GM11168 (cell line): Measurements from ENCODE around the gene NOL3.

Experiments
- in situ Hi-C: fragments of 300-500 bp; cut with MboI; formaldehyde crosslinking; loops from one replicate; pipeline ENCODE4 v1.12.0; 2022; ENCODE audit warnings: low sequenced_read_pairs; ENCODE audit not compliant: unreplicated experiment

NOL3 gene

DNA sequence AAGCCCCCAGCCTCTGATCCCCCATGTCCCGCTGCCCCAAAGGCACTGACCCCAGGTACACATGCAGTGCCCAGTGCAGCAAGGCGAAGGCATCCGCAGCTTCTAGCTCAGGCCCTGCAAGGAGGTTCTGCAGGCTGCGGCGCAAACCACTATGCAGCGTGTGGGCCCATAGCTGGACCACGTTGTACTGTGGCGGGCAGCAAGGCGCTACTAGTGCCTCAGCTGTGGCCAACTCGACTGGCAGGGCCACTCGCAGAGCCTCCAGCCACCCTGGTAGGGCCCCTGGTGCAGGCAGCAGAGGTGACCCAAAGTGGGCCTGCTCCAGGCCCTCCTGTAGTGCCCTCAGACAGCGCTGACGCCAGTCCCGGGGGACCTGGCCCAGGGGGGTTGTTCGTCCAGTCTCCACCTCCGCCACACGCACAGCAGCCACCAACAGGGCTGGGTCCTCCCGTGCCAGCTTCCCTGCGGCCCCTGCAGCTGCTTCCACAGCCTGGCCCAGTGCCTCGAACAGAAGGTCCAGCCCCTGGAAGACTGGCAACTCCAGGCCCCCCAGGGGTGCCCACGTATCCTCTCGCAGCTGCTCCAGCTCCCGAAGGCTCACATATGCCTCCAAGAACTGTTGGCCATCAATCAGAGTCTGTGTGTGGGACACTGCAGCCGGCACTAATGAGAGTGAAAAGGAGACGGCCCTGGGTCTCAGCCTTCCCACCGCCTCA lies 17.0 kb downstream of the NOL3 start:
- in situ Hi-C loops, result no loop called here

DNA sequence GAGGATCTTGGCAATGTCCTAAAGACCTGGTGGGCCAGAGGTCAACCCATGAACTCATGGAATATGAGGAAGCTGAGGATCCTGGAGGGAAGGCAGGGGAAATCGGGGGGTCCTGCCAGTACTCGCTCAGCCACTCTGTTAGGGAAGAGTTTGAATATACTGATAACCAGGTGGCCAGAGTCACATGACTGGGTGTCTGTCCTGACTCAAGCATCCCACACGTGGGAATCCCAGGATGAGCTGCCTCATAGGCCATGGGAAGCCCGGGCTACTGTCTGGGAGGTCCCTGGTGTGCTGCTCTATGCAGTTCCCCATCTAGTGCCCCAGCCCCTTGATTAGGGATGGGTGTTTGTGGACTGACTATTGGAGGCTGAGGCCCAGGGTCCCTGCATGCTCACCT lies 18.0 kb downstream of the NOL3 start:
- in situ Hi-C loops, result no loop called here

DNA sequence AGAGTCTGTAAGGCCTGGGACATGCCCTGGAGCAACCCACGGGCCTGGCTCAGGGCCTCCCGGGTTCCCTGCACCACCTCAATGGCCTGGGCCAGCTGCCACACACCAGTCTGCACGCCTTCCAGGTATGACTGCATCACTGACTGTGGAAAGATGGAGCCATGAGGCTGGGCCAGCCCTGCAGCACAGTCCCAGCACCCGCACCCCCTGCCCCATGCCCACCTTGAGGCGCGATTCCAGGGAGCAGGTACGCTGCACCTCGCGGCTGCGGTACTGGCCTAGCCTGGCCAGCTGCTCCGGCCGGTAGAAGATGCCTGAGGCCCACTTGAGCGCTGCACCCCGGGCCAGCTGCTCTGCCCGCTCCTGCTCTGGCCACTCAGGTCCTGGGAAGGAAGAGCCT lies 18.5 kb downstream of the NOL3 start:
- in situ Hi-C loops, result no loop called here

DNA sequence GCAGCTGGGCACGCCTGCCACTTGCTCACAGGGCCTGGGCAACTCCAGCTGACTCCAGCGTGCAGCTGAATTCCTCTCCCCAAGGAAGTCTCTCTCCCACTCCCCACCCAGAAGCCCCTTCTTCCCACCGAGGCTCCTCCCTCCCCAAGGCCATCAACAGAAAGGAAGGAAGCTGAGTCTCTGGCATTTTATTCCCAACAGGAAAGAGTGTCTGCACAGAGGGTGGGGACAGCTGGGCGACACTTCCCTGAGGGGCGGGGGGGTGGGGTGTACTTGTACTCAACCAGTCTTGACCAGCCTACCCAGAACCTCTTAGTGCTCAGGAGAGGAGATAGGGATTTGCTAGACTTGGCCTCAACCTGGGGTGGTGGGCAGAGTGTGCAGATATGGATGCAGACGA lies 19.7 kb downstream of the NOL3 start, which contains the start of gene EXOC3L1:
Gene EXOC3L1, minus strand, starts transcription at position 96 of the 400 bp plus-strand sequence. CDS start 460 bp downstream, outside the sequence.
- in situ Hi-C loops, result no loop called here

DNA sequence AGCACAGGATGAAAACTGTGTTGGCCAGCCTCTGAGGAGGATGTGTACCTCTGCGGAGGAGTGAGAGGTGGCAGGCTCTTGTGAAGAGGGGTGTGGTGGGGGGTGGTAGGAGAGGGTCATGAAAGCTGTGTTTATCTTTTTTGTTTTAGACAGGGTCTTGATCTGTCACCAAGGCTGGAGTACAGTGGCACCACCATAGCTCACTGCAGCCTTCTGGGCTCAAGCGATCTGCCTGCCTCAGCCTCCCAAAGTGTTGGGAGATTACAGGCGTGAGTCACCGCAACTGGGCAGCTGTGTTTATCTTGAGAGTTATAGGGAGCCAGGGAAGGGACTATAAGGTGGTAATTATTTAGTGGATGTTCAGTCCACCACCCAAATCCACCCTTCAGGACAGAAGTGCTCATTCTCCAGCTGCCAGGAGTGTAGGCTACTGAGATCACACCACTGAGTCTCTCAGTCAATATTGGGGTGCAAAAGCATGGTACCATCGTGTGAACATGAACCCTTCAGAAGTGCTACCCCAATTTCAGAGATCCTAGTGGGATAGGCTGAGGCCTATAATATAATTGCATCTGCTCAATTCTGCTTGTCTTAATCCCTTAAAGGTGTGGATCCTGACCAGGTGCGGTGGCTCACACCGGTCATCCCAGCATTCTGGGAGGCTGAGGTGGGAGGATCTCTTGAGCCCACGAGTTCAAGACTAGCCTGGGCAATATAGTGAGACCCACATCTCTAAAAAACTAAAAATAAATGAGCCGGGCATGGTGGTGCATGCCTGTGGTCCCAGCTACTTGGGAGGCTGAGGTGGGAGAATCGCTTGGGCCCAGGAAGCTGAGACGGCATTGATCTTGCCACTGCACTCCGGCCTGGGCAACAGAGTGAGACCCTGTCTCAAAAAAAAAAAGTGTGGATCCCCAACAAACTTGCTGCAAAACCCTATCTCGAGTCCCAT lies 20.4 kb downstream of the NOL3 start:
- in situ Hi-C loops, result no loop called here

DNA sequence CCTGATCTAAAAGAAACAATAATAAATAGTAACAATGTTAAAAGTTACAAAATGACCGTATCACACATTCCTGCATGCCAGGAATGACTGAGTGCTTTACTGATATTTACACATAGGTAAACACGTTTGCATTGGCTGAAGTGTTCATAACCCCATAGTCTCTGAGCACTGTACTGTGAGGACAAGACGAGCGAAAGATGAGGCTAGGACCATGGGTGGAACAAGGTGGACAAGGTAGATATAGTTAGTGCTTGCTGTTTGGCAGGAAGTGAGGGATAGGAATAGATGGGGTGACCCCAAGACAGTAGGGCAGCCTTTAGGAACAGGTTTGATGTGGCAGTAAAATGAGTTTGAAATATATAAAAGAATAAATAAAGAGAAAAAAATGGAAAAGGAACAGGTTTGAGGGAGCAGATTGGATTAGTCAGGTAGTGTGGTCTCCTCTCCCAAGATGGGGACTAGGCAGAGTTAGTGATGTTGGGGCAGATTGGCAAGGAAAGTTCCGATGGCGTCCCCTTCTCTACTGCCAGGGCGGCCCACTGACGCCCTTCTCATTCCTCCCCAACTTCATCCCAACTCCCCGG lies 21.2 kb downstream of the NOL3 start:
- in situ Hi-C loops, result no loop called here

DNA sequence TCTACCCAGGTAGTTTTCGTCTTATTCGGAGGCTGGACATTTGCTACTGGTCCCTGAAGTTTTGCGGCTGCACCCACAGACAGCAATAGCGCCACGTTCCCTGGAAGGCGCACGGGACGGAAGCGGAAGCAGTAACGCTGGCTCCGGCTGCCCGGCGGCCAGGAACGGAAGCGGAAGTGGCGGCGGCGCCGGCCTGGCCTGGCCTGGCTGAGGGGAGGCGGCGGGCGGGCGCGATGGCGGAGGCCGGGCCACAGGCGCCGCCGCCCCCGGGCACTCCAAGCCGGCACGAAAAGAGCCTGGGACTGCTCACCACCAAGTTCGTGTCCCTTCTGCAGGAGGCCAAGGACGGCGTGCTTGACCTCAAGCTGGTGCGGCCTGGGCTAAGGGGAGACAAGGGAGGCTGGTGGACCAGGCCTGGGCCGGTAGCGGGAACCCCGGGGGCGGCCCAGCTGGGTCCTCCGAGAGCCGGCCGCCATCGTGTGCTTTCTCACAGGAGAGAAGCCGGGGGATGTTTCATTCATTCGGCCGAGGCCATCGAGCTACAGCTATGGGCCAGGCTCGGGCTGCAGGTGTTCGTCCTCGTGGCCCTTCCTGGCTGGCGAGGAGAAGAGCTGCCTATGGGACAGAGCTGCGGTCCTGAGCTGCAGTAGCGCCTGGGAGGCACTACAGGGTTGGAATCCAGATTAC lies 21.8 kb downstream of the NOL3 start, which contains the start of gene E2F4:
Gene E2F4, plus strand, starts transcription at position 161 of the 687 bp plus-strand sequence. Its CDS starts 73 bp downstream, at position 234.
- in situ Hi-C loops, result no loop called here

DNA sequence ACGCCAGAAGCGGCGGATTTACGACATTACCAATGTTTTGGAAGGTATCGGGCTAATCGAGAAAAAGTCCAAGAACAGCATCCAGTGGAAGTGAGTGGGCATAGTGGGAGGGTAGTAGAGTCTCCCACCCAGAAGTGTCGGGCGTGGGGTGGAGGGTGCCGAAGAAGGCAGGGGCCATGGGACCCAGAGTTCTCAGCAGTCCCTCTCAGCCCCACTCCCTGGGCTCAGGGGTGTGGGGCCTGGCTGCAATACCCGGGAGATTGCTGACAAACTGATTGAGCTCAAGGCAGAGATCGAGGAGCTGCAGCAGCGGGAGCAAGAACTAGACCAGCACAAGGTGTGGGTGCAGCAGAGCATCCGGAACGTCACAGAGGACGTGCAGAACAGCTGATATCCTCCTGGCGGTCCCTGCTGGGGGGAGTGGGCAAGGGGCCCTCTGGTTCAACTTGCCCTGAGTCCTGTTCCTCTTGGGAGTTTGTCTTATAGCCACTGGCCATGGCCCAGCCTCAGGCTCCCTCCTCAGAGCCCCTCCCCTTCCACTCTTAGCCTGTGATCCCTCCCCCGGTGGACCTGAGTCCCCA lies 22.5 kb downstream of the NOL3 start:
- in situ Hi-C loops, result no loop called here

DNA sequence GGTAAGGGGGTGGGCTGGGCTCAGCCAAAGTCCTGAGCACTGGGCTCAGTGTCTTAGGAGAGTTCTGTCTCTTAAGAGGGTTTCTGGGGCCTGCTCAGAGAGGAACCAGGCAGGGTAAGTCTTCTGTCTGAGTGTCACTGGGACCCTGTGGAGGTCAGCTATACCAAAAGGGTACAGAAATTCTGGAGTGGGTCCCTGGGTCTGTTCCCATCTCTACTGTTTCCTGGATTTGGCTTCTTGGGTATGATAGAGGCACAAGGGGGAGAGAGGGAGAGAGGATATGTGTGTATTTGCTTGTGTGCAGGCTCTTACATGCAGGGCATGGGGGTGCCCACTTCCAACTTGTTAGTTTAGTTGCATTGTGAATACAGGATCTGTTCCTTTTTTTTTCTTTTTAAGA lies 23.2 kb downstream of the NOL3 start:
- in situ Hi-C loops, result no loop called here

DNA sequence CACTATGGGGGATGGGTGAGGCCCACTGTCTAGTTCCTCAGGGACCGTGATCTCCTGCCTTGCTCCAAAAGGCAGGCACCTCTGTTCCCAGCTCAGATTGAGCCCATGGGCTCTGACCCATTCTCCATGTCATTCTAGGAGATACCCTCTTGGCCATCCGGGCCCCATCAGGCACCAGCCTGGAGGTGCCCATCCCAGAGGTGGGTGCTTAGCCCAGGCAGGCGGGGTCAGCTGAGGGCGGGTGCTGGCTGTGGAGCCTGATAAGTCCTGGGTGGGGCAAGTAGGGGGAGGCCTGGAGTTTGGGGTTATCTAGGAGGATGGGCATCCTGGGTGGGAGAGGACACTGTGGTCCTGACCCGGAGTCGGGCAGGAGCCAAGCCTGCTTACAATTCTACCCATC lies 23.9 kb downstream of the NOL3 start:
- in situ Hi-C loops, result no loop called here

DNA sequence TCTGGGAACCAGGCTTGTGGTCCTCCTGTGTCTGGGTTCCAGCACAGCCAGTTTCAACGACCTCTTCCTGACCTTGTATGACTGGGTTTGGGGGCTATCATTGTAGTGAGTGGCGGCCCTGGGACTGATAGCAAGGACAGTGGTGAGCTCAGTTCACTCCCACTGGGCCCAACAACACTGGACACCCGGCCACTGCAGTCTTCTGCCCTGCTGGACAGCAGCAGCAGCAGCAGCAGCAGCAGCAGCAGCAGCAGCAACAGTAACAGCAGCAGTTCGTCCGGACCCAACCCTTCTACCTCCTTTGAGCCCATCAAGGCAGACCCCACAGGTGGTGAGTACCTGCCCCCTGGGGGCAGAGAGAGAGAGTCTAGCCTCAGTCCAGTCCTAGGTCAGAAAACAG lies 25.3 kb downstream of the NOL3 start:
- in situ Hi-C loops, result no loop called here

DNA sequence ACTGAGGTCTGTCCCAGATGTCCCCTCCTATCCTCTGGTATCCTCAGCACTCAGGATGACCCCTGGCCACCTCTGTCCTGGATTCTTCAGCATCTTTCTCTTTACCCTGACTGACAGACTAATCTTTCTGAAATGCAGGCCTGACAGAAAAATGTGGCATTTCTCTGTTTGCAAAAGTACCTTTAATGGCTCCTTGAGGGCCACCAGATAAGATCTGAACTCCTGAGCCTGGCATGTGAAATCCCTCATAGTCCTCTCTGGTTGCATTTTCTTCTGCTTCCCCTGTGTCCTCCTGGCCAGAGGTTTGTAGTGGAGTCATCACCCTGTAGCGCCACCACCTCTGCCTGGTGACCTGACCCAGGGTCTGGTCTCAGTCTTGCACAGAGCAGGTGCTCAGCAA lies 26.5 kb downstream of the NOL3 start:
- in situ Hi-C loops, result no loop called here

DNA sequence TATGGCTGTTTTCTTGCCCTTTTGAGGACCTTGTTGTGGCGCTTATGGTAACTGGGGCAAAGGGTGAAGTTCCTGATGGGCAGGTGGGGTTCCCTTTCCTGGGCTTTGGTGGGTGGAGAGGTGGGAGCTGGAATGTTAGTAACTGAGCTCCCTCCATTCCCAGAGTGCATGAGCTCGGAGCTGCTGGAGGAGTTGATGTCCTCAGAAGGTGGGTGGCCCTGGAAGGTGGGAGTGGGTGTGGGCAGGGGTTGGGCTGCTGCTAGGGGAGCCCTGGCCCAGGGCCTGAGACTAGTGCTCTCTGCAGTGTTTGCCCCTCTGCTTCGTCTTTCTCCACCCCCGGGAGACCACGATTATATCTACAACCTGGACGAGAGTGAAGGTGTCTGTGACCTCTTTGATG lies 27.4 kb downstream of the NOL3 start:
- in situ Hi-C loops, result no loop called here

DNA sequence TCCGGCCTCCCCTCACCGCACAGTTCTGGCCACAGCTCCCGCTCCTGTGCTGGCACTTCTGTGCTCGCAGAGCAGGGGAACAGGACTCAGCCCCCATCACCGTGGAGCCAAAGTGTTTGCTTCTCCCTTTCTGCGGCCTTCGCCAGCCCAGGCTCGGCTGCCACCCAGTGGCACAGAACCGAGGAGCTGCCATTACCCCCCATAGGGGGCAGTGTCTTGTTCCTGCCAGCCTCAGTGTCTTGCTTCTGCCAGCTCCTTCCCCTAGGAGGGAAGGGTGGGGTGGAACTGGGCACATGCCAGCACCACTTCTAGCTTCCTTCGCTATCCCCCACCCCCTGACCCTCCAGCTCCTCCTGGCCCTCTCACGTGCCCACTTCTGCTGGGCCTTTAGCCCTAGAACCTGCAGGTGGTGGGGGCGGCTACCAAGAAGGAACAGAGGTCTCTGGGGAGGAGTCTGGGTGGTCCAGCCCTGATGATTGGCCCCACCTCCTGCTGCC lies 27.9 kb downstream of the NOL3 start:
- in situ Hi-C loops, result no loop called here

DNA sequence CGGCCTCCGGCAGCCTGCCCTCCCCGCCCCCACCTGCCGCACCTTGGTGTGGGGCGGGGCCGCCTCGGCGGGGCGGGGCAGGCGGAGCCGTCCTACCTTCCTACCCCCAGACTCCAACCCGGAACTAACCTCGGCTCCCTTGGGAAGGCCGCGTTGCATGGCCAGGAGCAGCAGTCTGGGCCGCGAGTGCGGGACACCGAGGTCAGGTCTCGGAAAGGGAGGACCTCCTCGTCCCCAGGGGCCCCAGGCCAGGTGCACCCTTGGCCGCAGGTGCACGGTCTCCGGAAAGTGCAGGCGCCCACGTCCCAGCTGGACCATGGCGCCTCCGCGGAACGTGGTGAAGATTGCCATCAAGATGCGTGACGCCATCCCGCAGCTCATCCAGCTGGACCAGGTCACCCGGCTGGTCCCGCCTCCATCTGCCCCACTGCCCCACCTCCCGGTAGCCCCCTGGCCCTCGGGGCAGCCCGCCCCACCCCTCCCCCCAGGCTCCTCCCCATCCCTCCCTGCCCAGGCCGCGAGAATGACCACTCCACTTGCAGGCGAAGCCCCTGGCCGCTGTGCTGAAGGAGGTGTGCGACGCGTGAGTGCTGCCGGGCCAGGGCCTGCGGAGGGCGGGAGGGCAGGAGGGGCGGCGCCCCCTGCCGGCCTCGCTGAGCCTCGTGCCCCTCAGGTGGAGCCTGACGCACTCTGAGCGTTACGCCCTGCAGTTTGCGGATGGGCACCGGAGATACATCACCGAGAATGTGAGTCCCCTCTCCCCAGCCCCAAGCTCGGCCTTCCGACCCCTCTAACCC lies 28.9 kb downstream of the NOL3 start, which contains the start of gene ELMO3:
Gene ELMO3, plus strand, starts transcription at position 121 of the 797 bp plus-strand sequence. Its CDS starts 196 bp downstream, at position 317.
- in situ Hi-C loops, result no loop called here

DNA sequence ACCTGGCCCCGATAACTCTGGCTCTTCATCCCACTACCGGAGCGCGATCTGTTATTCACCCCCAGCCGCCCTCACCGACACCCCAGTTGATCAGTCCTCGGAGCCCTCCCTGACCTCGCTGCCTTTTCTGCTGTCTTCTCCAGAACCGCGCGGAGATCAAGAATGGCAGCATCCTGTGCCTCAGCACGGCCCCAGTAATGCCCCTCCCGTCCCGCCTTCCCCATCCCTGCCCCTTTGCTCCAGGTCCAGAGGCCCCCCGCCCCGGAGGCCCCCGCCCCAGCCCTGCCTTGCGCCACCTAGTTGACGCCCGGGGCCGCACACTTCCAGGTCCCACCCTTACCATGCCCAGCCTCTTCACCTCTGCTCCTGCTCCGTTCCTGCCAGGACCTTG lies 29.5 kb downstream of the NOL3 start:
- in situ Hi-C loops, result no loop called here

DNA sequence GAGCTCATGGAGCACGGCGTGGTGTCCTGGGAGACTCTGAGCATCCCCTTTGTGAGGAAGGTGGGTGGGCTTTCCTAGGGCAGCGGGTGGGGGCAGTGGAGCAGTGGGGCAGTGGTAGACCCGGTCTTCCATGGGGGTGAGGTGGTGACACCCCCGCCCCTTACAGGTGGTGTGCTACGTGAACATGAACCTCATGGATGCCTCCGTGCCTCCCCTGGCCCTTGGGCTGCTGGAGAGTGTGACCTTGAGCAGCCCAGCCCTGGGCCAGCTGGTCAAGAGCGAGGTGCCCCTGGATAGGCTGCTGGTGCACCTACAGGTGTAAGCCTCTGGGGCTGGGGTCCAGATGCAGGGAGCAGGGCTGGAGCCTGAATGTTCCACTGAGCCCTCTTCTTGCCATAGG lies 30.2 kb downstream of the NOL3 start:
- in situ Hi-C loops, result no loop called here

DNA sequence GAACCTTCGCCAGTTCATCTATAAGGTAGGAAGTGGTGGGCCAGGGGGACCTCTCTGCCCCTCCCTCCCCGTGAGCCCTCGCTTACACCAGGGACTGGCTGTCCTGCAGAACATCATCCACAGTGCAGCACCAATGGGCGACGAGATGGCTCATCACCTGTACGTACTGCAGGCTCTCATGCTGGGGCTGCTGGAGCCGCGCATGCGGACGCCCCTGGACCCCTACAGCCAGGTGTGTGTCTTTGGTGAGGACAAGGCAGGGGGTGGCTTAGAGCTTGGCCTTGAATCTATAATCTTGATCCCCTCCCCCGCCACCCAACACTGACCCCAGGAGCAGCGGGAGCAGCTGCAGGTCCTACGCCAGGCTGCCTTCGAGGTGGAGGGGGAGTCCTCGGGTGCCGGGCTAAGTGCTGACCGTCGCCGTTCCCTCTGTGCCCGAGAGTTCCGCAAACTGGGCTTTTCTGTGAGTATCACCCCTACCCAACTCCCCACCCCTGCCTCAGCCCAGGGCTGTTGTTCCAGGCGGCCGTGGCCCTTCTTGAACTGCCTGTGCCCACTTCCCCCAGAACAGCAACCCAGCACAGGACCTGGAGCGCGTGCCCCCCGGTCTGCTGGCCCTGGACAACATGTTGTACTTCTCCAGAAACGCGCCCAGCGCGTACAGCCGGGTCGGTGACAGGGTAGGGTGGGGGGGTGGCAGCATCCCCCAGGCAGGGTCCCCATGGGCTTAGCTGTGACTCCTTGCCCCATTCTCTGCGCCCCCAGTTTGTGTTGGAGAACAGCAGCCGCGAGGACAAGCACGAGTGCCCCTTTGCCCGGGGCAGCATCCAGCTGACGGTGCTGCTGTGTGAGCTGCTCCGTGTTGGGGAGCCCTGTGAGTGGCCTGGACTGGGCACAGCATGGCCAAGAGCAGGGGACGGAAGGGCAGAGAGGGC lies 31.3 kb downstream of the NOL3 start:
- in situ Hi-C loops, result no loop called here
